Measurements from ENCODE around the gene ARL2.

The ARL2 gene

DNA sequence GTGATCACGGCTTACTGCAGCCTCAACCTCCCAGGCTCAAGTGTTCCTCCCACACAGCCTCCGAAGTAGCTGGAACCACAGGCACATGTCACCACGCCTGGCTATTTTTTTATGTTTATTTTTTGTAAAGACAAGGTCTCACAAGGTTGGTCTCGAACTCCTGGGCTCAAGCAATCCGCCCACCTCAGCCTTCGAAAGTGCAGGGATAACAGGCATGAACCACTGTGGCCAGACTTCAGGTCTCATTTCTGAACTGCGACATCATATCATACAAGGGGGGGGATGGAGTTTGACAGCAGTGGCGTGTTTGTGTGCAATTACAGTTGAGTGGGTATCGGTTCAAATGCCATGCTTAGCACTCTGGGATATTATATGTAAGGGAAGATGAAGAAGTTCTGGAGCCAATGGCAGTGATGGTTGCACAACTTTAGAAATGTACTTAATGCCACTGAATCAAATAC is 37.5 kb downstream of the ARL2 start:
- FAIRE-seq = no peak

DNA sequence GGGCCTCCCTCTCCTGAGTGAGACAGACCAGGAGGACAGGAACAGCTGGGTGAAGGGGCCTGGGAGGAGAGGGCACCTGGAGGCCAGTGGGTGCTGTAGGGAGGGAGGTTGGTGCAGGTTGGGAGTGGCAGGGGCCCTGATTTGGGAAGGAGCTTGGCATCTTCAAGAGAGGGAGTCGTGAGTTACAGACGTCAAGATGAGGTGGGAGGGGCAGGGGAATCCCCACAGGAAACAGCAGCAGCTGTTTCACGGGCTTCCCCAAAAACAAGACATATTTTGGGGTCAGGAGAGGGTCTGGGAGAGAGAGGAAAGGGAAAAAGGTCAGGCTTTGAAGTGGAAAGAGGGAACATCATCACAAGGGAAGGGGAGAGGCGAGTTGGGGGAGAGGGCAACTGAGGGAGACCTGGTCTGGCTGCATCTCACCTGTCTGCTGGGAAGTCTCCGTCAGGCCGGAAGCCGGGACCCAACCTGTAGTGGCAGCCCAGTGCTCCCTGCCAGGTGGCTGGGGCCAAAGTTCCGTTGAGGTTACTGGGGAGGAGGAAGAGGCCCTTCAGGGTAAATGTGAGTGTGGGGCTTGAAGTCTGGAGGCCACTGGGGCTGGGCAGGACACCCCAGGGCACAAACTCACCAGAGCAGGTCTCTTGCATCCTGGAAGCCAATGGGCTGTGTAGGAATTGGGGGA is 40.0 kb downstream of the ARL2 start:
- no peak for FAIRE-seq

DNA sequence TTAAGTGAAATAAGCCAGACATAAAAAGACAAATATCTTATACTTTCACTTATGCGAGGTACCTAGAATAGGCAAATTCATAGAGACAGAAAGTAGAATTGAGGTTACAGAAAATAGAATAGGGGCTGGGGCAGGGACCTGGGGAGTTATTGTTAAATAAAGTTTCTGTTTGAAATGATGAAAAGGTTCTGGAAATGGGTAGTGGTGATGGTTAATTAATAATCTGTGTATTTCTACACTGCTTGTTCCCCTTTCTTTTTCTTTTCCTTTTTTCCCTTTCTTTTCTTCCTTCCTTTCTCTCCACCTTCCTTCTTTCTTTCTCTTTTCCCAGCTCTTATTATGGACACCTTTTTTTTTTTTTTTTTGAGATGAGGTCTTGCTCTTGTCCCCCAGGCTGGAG is 41.6 kb downstream of the ARL2 start:
- no peak for FAIRE-seq

DNA sequence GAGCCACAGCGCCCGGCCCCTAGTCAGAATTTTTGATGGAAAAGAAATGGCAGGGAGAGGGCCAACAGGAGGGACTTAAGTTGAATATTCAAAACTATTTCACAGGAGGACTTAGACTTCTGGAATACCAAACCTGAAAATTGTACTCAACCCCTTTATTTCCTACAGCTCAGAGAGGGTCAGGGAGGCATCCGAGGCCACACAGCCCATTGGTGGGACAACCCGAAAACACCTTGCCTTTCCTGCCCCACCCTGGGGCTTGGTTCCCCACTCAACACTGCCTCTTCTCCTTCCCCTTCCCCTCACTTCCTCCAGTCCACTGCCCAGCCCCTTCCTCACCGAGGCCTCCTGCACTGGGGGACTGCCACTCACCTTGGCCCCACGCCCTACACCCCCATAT is 43.0 kb downstream of the ARL2 start:
- FAIRE-seq = no peak

DNA sequence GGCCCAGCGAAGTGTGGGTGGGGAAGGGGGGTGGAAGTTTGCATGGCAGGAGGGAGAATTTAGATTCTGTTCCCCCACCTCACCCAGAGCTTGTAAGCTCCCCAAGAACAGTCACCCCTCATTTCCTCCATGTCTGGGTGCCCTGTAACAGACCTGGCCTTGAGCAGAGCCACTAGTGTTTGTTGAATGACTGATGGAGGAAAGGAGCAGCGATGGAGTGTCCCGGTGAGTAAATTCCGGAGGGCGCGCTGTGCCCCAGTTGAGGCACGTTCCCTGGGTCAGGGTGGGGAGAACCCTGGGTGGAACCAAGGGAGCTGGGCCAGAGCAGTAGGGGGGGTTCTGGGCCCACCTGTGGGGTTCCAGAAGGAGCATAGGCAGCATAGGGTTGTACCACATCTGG is 43.6 kb downstream of the ARL2 start:
- FAIRE-seq = no peak

DNA sequence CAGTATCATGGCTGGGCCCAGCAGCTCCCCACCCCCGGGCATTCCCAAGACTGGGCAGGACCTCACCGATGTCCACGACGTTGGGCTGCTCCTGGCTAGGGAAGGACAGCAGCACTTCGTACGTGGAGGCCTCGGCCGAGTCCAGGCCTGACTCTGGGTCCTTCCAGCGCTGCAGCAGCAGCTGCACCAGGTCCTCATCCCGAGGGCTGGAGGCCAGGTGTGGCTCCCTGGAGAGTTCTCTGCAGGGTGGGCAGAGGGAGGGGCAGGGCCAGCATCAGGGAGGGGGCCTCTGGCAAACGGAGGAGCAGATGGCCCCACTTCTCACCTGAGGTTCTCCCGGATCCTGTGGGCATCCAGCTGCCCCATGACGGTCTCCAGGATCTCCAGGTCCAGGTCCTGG is 44.1 kb downstream of the ARL2 start:
- no peak for FAIRE-seq

DNA sequence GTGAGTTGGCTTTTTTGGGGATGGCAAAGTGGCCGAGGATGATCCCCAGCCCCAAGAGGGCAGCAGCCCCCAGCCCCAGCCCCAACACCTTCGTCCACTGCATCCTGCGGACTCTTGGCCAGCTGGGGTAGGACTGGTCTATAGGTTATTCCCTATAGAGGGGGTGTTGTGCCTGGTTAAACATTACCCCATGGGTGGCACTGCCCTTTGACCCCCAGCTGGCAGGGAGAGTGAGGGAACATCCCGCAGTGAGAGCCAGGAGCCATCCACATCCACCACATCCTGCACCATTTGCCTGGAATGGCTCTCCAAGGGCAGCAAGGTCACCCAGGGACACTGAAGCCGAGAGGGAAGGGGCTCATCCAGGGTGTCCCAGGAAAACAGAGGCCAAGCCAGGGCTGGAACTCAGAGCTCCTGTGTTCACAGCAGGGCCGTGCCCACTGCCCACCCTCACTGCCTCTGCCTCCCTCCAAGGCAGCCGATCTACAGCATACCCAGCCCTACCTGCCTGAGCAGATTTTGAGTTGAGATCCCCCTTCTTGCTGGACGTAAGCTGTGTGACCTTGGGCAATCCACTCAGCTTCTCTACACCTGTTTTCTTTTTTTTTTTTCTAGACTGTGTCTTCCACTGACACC is 44.6 kb downstream of the ARL2 start, which contains the start of gene NAALADL1:
NAALADL1 (minus strand) TSS at position 135 of the 636 bp plus-strand sequence; CDS start at position 103, 32 bp downstream.
- FAIRE-seq = no peak

DNA sequence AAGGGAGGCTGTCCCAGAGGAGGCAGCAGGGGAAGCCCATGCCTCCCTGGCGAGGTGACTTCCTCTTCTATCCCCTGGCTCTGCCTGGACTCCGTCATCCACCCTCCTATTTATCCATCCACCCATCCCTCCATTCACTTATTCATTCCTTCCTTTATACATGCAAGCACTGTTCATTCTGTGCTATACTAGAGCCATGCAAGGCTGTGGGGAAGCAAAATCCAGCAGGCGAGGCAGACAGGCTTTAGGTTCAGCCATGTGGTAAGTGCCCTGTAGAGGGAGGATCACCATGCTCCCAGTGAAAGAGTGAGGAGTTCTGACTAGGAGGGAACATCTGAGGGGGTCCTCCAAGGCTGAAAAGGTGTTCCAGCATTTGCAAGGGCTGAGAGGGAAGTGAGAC is 45.6 kb downstream of the ARL2 start:
- FAIRE-seq = no peak

DNA sequence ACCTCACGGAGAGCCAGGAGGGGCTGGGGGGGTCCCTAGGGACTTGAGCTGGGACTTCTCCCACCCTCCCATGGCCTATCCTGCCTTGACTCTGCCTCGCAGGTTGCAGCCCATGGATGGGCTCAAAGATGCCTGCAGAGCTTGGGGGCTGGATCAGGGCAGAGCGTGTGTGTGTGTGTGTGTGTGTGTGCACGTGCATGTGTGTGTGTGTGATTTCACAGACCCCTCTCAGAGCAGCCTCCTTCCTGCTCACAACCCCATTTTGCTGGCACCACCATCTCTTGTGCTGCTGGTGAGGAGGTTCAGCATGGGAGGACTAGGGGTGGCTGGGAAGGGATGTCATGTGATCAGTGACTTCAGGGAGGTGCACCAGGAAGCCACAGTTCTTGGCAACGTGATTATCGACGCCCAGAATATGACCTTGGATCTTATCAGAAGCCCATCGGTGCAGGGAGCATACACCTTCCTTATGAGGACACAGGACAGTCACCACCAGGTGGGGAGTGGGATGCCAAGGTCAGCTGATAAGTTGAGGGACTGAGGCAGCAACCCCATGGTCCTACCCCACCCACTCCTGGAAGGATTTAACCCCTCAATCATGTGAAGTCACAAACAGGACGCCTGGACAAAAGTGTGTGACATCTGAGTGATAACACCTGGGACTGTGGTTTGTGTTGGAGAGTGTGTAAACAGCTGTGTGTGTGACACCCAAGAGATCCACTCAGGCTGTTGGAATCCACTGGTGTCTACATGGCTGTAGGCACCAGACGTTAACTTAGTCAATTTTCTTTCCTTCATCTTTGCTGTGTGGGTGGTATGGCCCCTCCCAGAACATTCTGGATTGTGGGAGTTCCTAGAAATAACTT is 46.2 kb downstream of the ARL2 start:
- no peak for FAIRE-seq

DNA sequence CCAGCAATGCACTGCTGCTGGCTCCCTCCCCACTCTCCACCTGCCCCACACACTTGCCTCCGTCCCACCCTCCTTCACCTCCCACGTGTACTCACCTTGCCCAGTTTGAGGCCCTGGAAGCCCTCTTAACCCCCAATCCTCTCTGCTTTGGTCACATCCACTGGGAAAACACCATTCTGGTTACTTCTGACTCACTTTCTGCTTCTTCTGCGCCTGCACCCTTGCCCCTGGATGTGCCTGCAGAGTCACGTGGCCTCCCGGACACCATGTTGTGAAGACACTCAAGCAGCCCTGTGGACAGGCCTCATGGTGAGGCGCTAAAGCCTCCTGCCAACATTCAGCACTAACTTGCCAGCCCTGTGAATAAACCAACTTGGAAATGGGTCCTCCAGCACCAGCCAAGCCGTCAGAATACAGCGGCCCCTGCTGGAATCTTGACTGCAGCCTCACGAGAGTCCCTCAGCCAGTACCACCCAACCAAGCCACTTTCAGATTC is 47.0 kb downstream of the ARL2 start:
- FAIRE-seq = no peak

DNA sequence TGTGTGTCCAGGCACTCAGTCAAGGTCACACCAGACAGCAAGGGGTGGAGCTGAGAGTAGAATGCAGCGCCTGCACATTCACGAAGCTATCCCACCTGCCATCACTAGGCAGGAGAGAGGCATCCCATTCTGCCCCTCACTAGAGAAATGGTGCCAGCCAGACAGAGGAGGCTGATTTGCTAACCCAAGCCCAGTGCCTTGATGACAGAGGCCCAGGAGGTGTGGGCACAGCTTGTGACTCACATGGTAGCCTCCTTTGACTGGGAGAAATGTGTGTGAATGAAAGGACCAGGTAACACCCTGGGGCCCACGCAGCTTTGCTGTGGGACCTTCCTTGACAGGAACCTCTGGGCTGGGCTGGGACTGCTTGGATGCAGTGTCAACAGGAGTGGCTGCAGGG is 49.6 kb downstream of the ARL2 start:
- FAIRE-seq = no peak

DNA sequence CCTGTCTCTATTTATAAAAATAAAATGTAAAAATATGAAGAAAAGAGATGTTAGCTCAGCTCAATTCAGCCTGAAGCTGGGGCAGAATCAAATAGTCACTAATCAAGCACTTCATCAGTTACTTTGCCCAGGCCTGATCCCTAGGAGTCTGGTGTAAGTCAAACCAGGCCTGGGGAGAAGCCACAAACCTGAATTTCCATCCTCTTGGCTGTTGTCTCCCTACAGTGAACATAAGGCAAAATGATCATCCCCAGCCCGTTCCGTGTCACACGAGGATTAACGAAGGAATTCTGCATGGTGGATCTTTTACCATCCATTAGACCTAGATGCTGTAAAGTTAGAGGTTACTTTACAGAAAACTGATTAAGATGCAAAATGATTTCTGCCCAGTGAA is 50.9 kb downstream of the ARL2 start:
- no peak for FAIRE-seq

DNA sequence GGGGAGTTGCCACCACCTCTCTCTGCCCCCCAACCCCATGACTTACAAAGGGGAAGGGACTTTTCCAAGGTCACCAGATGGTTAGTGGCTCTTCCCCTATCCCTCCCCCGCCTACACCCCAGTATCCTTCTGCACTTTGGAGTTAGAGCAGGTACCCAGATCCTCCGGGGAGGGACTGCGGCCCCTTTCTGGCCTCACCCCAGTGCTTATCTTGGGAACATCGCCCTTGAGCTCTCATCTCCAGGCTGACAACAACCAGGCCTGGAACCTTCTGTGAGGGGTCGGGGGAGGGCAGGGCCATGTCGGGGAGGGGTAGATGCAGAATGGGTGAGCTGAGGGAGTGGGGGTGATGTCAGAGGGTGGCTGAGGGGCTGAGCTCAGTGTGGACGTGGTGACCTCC is 51.9 kb downstream of the ARL2 start:
- no peak for FAIRE-seq

DNA sequence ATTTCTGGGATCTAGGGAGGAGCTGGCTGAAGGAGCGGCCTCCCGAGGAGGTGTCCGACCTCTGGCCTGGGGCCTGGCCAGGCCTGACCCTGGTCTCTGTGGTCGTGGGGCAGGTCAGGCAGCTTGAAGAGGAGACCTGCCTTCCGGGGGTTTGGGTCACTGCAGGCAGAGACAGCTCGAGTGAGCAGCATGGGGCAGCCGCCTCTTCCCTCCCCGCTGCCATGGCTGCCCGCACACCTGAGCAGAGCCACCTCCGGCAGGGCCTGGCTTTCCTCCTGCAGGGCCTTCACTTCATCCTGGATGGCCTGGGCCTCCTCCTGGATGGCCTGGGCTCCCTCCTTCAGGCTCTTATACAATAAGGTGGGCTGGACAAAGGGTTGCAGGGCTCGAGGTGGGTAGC is 52.4 kb downstream of the ARL2 start:
- FAIRE-seq = no peak

DNA sequence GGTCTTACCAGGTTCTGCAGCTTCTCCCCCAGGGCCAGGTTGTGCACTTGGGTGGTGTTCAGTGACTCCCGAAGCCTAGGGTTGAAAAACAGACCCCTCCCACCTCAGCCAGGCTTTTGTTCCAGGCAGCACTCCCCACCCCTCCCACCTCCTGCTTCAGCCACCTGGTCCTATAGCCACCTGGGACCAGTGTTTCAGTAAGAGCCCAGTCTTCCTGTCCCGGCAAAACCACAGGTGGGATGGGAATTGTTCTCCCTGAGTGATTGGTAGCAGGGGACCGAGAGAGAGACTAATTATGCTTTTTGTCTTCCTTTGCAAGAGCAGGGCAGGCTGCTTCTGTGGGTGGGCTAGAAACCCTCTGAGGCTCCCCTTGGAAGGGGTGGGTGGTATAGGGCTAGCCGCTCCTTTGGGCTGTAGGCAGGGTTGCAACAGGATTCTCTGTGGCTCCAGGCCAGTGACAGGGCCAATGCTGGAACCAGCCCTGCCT is 52.9 kb downstream of the ARL2 start:
- FAIRE-seq = no peak

DNA sequence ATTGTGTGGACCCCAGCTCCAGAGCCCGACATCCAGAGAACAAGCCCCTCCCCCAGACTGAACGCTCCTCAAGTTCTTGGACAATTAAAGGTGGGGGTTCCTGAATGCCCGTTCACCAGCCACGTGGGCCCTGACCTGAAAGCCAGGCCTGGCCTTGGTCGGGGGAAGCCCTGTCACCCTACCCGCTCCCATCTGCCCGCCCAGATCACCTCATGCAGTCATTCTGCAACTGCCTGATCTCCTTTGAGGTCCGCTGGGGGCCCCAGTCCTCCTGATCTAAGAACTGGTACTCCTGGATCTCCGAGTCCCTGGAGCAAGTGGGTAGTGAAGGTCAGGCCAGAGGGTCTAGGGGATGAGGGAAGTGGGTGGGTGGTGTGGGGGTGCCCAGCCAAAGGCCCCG is 53.5 kb downstream of the ARL2 start:
- FAIRE-seq = no peak

DNA sequence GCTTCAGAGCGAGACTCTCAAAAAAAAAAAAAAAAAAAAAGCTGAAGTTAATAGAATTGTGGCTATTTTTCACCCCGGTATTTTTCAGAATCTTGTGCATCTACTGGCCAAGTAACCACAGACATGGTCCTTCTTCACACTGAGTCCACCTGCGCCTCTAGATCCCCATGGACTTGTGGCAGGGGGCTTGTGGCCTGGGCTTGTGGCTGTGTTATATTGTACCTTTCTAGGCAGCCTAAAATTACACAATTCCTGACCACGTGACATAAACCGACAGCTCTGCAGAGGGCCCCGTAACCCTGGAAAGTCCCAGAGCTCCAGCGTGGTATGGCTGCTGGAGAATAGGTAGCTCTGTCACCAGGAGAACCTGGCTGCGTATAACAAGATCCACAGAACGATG is 55.3 kb downstream of the ARL2 start:
- FAIRE-seq = no peak
